ENCODE measurements around the gene SPSB1.

- no peak for TF ChIP-seq CTCF (IDR thresholded peaks at IDR 0.05)
- no peak for TF ChIP-seq POLR2A (IDR thresholded peaks at IDR 0.05)
- no peak for TF ChIP-seq POLR2AphosphoS5 (IDR thresholded peaks at IDR 0.05)
These were observed 6.1 kb upstream of the SPSB1 start for GRCh38 chr1:9286556-9286955.

Measured in stomach (tissue), 4 donors.